DOHH2 (cell line): ENCODE data around the gene SCTR.

Experiments used
- CTCF ChIP-seq: fragments of 200-600 bp; sonication (generic); IDR thresholded peaks from one replicate; pipeline ENCODE4 v1.5.1; 2014; ENCODE audit warnings: antibody characterized with exemption, mild to moderate bottlenecking, low read depth, low read length; ENCODE audit not compliant: poor library complexity, severe bottlenecking
- EZH2phosphoT487 ChIP-seq: fragments of 200-600 bp; sonication (generic); IDR thresholded peaks from 2 replicates; pipeline ENCODE4 v1.6.1; 2017; ENCODE audit warnings: borderline replicate concordance, mild to moderate bottlenecking, antibody characterized with exemption, low read length, moderate library complexity, mixed read lengths

GRCh38 chr2:119469661-119470297, 54.5 kb downstream of the SCTR start:
- no peak for TF ChIP-seq EZH2phosphoT487
- TF ChIP-seq CTCF: no peak
